ENCODE measurements around the gene BHLHA15. TPM values are rescaled to one million over a fixed set of nuclear protein-coding genes. Genes with fewer than 3 reads are reported as not detected.

Gene BHLHA15
- total RNA-seq, 1 experiment from 2014 or later: 3.4 TPM

DNA sequence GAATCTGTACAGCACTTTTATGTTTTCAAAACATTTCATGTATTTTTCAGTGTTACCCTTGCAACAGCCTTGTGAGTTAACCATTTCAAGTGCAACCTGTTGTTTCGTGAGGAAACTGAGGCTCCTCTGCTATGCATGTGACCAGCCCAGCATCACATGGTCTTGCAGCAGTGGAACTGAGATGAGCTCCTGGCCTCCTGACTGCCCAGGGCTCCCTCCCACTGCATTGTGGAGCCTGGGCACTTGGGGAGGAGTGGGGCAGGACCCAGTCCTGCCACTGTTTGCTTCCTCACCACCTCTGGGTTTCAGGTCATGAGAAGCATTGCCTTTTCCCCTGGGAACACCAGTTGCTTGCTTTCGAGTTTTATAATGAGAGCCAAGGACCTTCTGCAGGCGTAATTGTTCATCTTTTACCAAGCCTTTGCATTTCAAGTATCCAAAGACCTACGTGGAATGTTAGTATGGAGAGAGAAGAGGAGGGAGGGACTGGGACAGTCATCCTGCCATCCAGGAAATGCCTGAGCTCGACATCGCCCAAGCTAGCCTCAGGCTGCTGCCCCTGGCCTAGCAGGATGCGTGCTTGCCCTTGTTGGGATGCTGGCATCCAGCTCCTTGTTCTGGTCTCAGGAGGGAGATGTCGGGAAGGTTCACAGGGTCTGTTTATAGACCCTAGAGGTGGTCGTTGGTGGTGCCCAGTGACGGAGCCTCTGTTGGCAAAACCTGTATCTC lies 32.3 kb upstream of the BHLHA15 start:
- no TSS peak for BruUV-seq (replicated peaks)
- ChIA-PET POLR2A (no interaction called here), CTCF (no interaction called here)
- no peaks in the 10 kb centered on the region; the same call in 1 of the 2 replicates for H3K36me3 ChIP-seq (ENCODE audit: control insufficient read depth, insufficient read depth, low read length)
- H3K27me3 Mint-ChIP-seq (ENCODE audit: insufficient read depth, unreplicated experiment): no peaks in the 10 kb centered on the region
- no peaks in the 10 kb centered on the region for H3K4me1 ChIP-seq
- no peaks in the 10 kb centered on the region for H3K9me3 ChIP-seq
- intact Hi-C loops (cut with micrococcal nuclease; ENCODE audit: unreplicated experiment): no loop called here
- no peaks in the 10 kb centered on the region for H3K27me3 ChIP-seq (replicated peaks; ENCODE audit: control insufficient read depth, insufficient read depth, low read length)
- no peak overlapping the region for H3K4me3 Mint-ChIP-seq (ENCODE audit: unreplicated experiment)
- no peak overlapping the region for H3K27ac Mint-ChIP-seq (ENCODE audit: unreplicated experiment)
- peaks cover 7% of the 10 kb centered on the region for H3K4me1 Mint-ChIP-seq (ENCODE audit: low read depth, unreplicated experiment)
- no peak for DNase-seq
- H3K4me3 ChIP-seq (ENCODE audit: low read depth, low read length): no peak overlapping the region
- H3K9me3 Mint-ChIP-seq (ENCODE audit: unreplicated experiment): no peaks in the 10 kb centered on the region
- H3K36me3 Mint-ChIP-seq (ENCODE audit: insufficient read depth, unreplicated experiment): peaks cover 14% of the 10 kb centered on the region
- TF ChIP-seq, protein P1, sequence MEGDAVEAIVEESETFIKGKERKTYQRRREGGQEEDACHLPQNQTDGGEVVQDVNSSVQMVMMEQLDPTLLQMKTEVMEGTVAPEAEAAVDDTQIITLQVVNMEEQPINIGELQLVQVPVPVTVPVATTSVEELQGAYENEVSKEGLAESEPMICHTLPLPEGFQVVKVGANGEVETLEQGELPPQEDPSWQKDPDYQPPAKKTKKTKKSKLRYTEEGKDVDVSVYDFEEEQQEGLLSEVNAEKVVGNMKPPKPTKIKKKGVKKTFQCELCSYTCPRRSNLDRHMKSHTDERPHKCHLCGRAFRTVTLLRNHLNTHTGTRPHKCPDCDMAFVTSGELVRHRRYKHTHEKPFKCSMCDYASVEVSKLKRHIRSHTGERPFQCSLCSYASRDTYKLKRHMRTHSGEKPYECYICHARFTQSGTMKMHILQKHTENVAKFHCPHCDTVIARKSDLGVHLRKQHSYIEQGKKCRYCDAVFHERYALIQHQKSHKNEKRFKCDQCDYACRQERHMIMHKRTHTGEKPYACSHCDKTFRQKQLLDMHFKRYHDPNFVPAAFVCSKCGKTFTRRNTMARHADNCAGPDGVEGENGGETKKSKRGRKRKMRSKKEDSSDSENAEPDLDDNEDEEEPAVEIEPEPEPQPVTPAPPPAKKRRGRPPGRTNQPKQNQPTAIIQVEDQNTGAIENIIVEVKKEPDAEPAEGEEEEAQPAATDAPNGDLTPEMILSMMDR (IDR thresholded peaks at IDR 0.05; ENCODE audit: insufficient read depth in 1 of 2, low read depth in 1 of 2, low read length in 1 of 2, severe bottlenecking in 1 of 2, unreplicated experiment in 1 of 2): no peak

- ChIA-PET POLR2A (no interaction called here), CTCF (no interaction called here)
- Histone ChIP-seq H3K4me1 (no peaks in the 10 kb centered on the region), H3K9me3 (no peaks in the 10 kb centered on the region), H3K4me3 (ENCODE audit: low read depth, low read length) (no peak overlapping the region), H3K36me3 (ENCODE audit: control insufficient read depth, insufficient read depth, low read length) (no peaks in the 10 kb centered on the region; the same call in 1 of the 2 replicates), H3K27me3 (replicated peaks; ENCODE audit: control insufficient read depth, insufficient read depth, low read length) (no peaks in the 10 kb centered on the region)
- Mint-ChIP-seq H3K4me3 (ENCODE audit: unreplicated experiment) (no peak overlapping the region), H3K36me3 (ENCODE audit: insufficient read depth, unreplicated experiment) (peaks cover 16% of the 10 kb centered on the region), H3K27me3 (ENCODE audit: insufficient read depth, unreplicated experiment) (no peaks in the 10 kb centered on the region), H3K27ac (ENCODE audit: unreplicated experiment) (no peak overlapping the region), H3K4me1 (ENCODE audit: low read depth, unreplicated experiment) (no peaks in the 10 kb centered on the region), H3K9me3 (ENCODE audit: unreplicated experiment) (no peaks in the 10 kb centered on the region)
- DNase-seq: no peak
- TF ChIP-seq, protein P1 (IDR thresholded peaks at IDR 0.05; ENCODE audit: insufficient read depth in 1 of 2, low read depth in 1 of 2, low read length in 1 of 2, severe bottlenecking in 1 of 2, unreplicated experiment in 1 of 2): no peak
- intact Hi-C loops (cut with micrococcal nuclease; ENCODE audit: unreplicated experiment): no loop called here
- no TSS peak for BruUV-seq (replicated peaks)
These were observed 30.5 kb upstream of the BHLHA15 start for GRCh38 chr7:98180751-98181150.

GRCh38 chr7:98185101-98185500 lies 26.1 kb upstream of the BHLHA15 start:
- no peaks in the 10 kb centered on the region for H3K36me3 ChIP-seq (ENCODE audit: control insufficient read depth, insufficient read depth, low read length)
- H3K27me3 ChIP-seq (replicated peaks; ENCODE audit: control insufficient read depth, insufficient read depth, low read length): no peaks in the 10 kb centered on the region
- BruUV-seq (replicated peaks): no TSS peak
- intact Hi-C loops (cut with micrococcal nuclease; ENCODE audit: unreplicated experiment): no loop called here
- Mint-ChIP-seq H3K4me1 (ENCODE audit: low read depth, unreplicated experiment) (no peaks in the 10 kb centered on the region), H3K27ac (ENCODE audit: unreplicated experiment) (no peak overlapping the region), H3K36me3 (ENCODE audit: insufficient read depth, unreplicated experiment) (peaks cover 29% of the 10 kb centered on the region), H3K9me3 (ENCODE audit: unreplicated experiment) (no peaks in the 10 kb centered on the region), H3K4me3 (ENCODE audit: unreplicated experiment) (no peak overlapping the region), H3K27me3 (ENCODE audit: insufficient read depth, unreplicated experiment) (no peaks in the 10 kb centered on the region)
- no peaks in the 10 kb centered on the region for H3K9me3 ChIP-seq
- no peaks in the 10 kb centered on the region for H3K4me1 ChIP-seq
- no peak overlapping the region for H3K4me3 ChIP-seq (ENCODE audit: low read depth, low read length)
- DNase-seq: no peak
- ChIA-PET POLR2A (interaction anchor here (0.7 kb wide), 1 partner anchor 23 kb away, joined by 3 read pairs; no protein-coding TSS in a partner anchor), CTCF (no interaction called here)
- TF ChIP-seq, protein P1 (IDR thresholded peaks at IDR 0.05; ENCODE audit: insufficient read depth in 1 of 2, low read depth in 1 of 2, low read length in 1 of 2, severe bottlenecking in 1 of 2, unreplicated experiment in 1 of 2): no peak
